ENCODE measurements around the gene FREM3.
A peak's percentile ranks its signal among the peaks of the same experiment; 100 is the strongest.

Gene FREM3

DNA sequence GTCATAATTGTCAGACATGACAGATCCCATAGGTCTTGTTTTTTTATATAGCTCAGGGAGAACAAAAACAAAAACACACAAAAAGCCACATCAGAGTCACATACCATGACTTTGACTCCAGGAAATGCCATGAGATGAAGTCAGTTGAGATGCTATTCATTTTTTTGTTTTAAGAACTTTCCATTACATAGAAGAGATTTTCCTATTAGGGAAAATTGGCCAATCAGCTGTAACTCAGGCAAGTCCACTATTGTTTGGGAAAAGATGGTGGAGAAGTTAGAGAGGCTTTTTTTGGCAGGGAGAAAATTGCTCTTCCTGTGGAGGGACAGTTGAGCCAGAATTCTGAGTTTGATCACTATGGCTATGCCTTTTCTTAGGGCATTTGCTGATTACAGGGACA lies 114.4 kb downstream of the FREM3 start:
- H3K27ac ChIP-seq, result no peak overlapping the region
- TF ChIP-seq, protein P1, sequence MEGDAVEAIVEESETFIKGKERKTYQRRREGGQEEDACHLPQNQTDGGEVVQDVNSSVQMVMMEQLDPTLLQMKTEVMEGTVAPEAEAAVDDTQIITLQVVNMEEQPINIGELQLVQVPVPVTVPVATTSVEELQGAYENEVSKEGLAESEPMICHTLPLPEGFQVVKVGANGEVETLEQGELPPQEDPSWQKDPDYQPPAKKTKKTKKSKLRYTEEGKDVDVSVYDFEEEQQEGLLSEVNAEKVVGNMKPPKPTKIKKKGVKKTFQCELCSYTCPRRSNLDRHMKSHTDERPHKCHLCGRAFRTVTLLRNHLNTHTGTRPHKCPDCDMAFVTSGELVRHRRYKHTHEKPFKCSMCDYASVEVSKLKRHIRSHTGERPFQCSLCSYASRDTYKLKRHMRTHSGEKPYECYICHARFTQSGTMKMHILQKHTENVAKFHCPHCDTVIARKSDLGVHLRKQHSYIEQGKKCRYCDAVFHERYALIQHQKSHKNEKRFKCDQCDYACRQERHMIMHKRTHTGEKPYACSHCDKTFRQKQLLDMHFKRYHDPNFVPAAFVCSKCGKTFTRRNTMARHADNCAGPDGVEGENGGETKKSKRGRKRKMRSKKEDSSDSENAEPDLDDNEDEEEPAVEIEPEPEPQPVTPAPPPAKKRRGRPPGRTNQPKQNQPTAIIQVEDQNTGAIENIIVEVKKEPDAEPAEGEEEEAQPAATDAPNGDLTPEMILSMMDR (IDR thresholded peaks at IDR 0.05), result no peak
- TF ChIP-seq ZFX (IDR thresholded peaks at IDR 0.05; ENCODE audit: borderline replicate concordance), result no peak

DNA sequence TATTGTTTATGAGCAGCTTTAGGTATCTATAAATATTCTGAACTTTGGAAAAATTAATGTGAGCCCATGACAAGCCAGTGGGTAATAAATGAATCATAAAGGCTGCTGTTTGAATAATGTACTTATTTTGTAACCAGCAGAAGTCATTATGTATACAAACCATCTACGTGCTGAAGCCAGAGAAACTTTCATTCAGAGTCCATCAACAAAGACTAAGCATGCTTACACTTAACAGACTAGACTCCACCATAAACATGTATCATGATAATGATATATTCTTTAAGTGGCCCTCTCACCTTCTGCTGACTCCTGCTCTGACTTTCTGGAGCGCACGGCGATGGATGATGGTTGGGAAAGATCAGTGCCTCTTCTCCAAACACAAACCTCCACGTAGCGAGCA lies 114.9 kb downstream of the FREM3 start:
- no peak overlapping the region for H3K27ac ChIP-seq
- no peak for TF ChIP-seq ZFX (IDR thresholded peaks at IDR 0.05; ENCODE audit: borderline replicate concordance)
- TF ChIP-seq, protein P1 (IDR thresholded peaks at IDR 0.05), result no peak

DNA sequence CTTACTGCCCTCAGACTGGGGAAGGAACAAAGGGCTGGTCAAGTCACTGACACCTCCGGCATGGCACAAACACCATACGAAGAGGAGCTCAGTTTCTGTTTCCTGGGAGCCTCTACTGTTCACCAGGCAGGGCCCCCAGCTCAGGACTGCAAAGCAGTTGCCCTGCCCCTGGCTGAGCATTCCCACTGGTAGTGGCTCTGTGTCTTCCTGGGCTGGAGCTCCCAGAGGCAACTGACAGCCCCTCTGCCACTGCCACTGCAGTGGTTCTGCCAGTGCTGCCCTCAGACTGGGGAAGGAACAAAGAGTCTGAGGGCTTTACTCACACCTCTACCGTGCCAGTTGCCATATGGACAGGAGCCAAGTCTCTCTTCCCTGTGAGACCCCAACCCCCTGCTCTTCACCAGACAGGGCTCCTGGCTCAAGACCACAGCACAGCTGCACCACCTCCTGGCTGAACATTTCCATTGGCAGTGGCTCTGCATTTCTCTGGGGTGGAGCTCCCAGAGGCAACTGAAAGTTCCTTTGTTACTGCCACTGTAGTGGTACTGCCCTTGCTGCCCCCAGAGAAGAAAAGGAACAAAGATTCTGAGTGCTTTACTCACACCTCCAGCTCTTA lies 119.0 kb downstream of the FREM3 start:
- TF ChIP-seq, protein P1 (IDR thresholded peaks at IDR 0.05), result no peak
- TF ChIP-seq ZFX (IDR thresholded peaks at IDR 0.05; ENCODE audit: borderline replicate concordance), result no peak
- no peak overlapping the region for H3K27ac ChIP-seq

DNA sequence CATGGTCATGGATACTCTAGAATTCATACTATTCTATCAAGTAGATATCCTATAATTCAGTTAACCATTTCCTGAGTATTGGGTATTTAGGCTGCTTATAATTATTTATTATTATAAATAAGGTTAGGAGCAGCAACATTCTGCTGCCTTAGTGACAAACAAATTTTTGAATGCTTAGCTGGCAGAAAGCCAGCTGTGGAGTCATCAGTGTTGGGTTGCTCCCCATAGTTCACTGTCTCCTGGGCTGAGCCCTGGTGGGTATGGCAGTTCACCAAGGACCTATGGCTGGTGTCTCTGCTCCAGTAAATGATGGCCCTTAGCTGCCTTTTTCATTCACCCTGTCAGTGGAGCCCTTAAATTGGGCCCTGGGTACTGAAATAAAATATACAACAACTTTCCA lies 125.1 kb downstream of the FREM3 start:
- no peak for TF ChIP-seq ZFX (IDR thresholded peaks at IDR 0.05; ENCODE audit: borderline replicate concordance)
- TF ChIP-seq, protein P1 (IDR thresholded peaks at IDR 0.05), result no peak
- H3K27ac ChIP-seq, result no peak overlapping the region

DNA sequence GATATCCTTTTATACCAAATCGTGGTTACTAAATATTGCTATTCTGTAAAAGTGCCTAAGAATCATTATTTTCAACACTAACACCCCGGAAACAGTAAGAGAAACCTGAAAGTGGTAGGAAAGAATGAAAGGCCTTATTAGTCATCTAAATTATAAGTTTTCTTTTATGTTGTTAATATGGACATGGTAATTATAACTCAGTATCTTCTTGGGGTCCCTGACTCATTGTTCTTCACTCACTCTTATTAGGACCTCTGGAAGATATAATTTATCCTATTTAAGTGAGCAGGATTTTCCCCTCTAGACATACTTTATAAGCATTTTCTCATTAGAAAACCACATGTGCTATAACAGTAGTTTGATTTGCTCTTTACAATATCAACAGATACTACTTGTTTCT lies 136.0 kb downstream of the FREM3 start:
- TF ChIP-seq ZFX (IDR thresholded peaks at IDR 0.05; ENCODE audit: borderline replicate concordance), result no peak
- no peak overlapping the region for H3K27ac ChIP-seq

DNA sequence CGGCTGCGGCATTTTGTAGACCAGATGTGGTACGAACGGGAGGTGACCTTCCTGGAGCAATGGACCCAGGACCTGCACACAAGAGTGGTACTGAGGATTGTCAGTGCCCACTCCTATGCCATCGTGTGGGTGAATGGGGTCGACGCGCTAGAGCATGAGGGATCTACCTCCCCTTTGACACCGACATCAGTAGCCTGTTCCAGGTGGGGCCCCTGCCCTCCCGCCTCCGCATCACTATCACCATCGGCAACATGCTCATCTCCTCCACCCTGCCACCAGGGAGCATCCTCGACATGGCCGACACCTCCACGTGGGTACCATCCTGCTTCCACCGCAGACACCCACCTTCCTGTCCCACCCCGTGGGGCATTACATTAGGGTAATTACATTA lies 140.7 kb downstream of the FREM3 start:
- H3K27ac ChIP-seq, result peak overlapping the region; percentile 80
- TF ChIP-seq ZFX (IDR thresholded peaks at IDR 0.05; ENCODE audit: borderline replicate concordance), result no peak
- TF ChIP-seq, protein P1 (IDR thresholded peaks at IDR 0.05), result no peak

DNA sequence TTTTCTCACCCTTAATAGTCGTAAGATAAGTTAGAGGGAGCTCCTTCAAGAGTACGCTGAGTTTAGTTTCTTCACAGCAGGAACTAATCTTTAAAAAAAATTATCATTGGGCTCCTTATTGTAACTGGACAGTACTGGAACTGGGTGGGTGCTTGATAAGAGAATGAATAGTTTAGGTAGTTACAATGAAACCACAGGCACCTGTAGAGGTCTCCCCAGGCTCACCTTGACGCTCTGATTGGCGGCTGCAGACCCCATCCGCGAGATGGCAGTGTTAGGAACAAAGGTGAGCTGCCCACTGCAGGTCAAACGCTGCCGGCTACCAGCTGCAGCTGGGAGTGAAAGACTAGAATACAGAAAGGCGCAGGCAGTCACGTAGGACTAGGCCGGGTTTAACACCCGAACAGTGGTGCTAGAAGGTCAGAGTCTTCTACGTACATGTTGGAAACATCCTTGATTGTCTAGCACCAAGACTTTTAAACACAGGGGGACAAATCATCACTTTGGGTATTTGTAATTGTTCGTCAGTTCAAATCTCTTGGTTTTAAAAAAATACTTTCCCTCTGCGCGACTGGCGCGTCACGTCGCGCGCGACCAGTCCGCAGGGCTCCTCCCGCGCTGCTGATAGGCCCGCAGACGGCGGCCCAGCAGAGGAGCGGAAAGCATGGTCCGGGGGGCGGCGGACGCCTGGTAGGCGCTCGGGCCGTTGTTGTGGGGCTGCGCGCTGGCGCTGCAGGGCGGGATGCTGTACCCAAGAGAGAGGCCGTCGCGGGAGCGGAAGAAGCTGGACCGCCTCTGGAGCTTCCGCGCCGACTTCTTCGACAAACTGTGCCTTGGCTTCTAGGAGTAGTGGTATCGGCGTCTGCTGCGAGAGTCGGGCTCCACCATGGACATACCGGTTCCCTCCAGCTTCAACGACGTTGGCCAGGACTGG lies 141.4 kb downstream of the FREM3 start:
- TF ChIP-seq, protein P1 (IDR thresholded peaks at IDR 0.05), result peak; percentile 97
- no peak for TF ChIP-seq ZFX (IDR thresholded peaks at IDR 0.05; ENCODE audit: borderline replicate concordance)
- peak overlapping the region; percentile 80 for H3K27ac ChIP-seq
